Suprapubic skin (tissue), 4 donors: Measurements from ENCODE around the gene TMEM248. TPM values are rescaled to one million over a fixed set of nuclear protein-coding genes. Genes with fewer than 3 reads are reported as not detected.
"Not testable (repeated sequence)": the region's sequence is repeated elsewhere in the genome, so short reads cannot be mapped to it uniquely, and the experiment has no call there.

Experiments
- DNase-seq, 2 donors: peaks; one replicate each; pipeline ENCODE4 v3.0.0-alpha.2; 2019; ENCODE audit warnings: low spot score in 2 of 2
- H3K27ac ChIP-seq: fragments of 200-600 bp; sonication (generic); one replicate; pipeline ENCODE4 v1.5.1; 2019
- H3K27me3 ChIP-seq: fragments of 200-600 bp; sonication (generic); one replicate; pipeline ENCODE4 v1.5.1; 2019
- H3K36me3 ChIP-seq: fragments of 200-600 bp; sonication (generic); one replicate; pipeline ENCODE4 v1.5.1; 2019
- H3K4me1 ChIP-seq: fragments of 200-600 bp; sonication (generic); one replicate; pipeline ENCODE4 v1.5.1; 2019
- H3K4me3 ChIP-seq: fragments of 200-600 bp; sonication (generic); one replicate; pipeline ENCODE4 v1.5.1; 2019; ENCODE audit warnings: mild to moderate bottlenecking
- H3K9me3 ChIP-seq: fragments of 200-600 bp; sonication (generic); one replicate; pipeline ENCODE4 v1.5.1; 2019
- CTCF ChIP-seq, 2 donors: fragments of 200-600 bp in 1 of 2; fragments of 450-650 bp in 1 of 2; sonication (generic) in 1 of 2; IDR thresholded peaks; one replicate each; pipeline ENCODE4 v1.5.1; 2016 to 2019; ENCODE audit warnings: antibody characterized with exemption in 2 of 2, mild to moderate bottlenecking in 1 of 2, moderate library complexity in 1 of 2
- EP300 ChIP-seq: sonication (generic); formaldehyde crosslinking; IDR thresholded peaks from one replicate; pipeline ENCODE4 v1.6.1; 2017; ENCODE audit warnings: antibody characterized with exemption
- POLR2A ChIP-seq, 2 donors: fragments of 450-650 bp; IDR thresholded peaks; one replicate each; pipeline ENCODE4 v1.6.1; 2017; ENCODE audit warnings: antibody characterized with exemption in 2 of 2, mild to moderate bottlenecking in 2 of 2, moderate library complexity in 2 of 2
- POLR2AphosphoS5 ChIP-seq, 3 donors: sonication (generic); formaldehyde crosslinking; IDR thresholded peaks; one replicate each; pipeline ENCODE4 v1.6.1; 2017; ENCODE audit warnings: antibody characterized with exemption in 3 of 3
- WGBS: methylation state at CpG from one replicate; pipeline ENCODE4 v1.1.5; 2018; 5-methylcytosine and 5-hydroxymethylcytosine counted together
- total RNA-seq, 4 donors: library from RNA; depleted of rRNA; stranded (reverse); fragments of >200 nt; gene quantifications; one replicate each; pipeline ENCODE4 v1.1.0, GENCODE V29; 2016

Gene TMEM248
- total RNA-seq, 4 donors from 2014 or later = 80.6 to 99.2 (median 91.0) TPM

GRCh38 chr7:66912195-66912594 is 8.8 kb upstream of the TMEM248 start:
- no peaks in the 10 kb centered on the region for H3K27me3 ChIP-seq
- TF ChIP-seq CTCF (IDR thresholded peaks at IDR 0.05) (no peak), POLR2AphosphoS5 (IDR thresholded peaks at IDR 0.05) (no peak), EP300 (no peak), POLR2A (IDR thresholded peaks at IDR 0.05) (no peak)
- H3K4me1 ChIP-seq = no peaks in the 10 kb centered on the region
- H3K27ac ChIP-seq = no peak overlapping the region
- H3K9me3 ChIP-seq = no peaks in the 10 kb centered on the region
- 61% methylated on average over 2 of the region's 2 CpGs for WGBS
- no peaks in the 10 kb centered on the region for H3K36me3 ChIP-seq
- no peak overlapping the region for H3K4me3 ChIP-seq
- no peak for DNase-seq

GRCh38 chr7:66913118-66914037 is 7.6 kb upstream of the TMEM248 start:
- no peak for TF ChIP-seq POLR2AphosphoS5 (IDR thresholded peaks at IDR 0.05)
- H3K4me3 ChIP-seq = no peak overlapping the region
- DNase-seq = no peak
- WGBS = 86% methylated on average over 12 of the region's 12 CpGs
- no peaks in the 10 kb centered on the region for H3K36me3 ChIP-seq
- no peaks in the 10 kb centered on the region for H3K27me3 ChIP-seq
- H3K9me3 ChIP-seq = no peaks in the 10 kb centered on the region
- no peak overlapping the region for H3K27ac ChIP-seq
- no peaks in the 10 kb centered on the region for H3K4me1 ChIP-seq

GRCh38 chr7:66917904-66918303 is 3.1 kb upstream of the TMEM248 start:
- 78% methylated on average over 7 of the region's 7 CpGs for WGBS
- H3K27ac ChIP-seq, DNase-seq, H3K36me3 ChIP-seq, H3K4me3 ChIP-seq, H3K9me3 ChIP-seq, H3K27me3 ChIP-seq: not testable (repeated sequence)
- H3K4me1 ChIP-seq = peaks cover 19% of the 10 kb centered on the region

- no peak for TF ChIP-seq POLR2AphosphoS5 (IDR thresholded peaks at IDR 0.05)
- TF ChIP-seq EP300 = no peak
- no peak for TF ChIP-seq POLR2A (IDR thresholded peaks at IDR 0.05)
- TF ChIP-seq CTCF (IDR thresholded peaks at IDR 0.05) = no peak
- H3K4me3 ChIP-seq = no peak overlapping the region
- H3K36me3 ChIP-seq = no peaks in the 10 kb centered on the region
- WGBS = 100% methylated on average over 1 of the region's 1 CpG
- H3K27ac ChIP-seq = no peak overlapping the region
- peaks cover 31% of the 10 kb centered on the region for H3K4me1 ChIP-seq
- no peaks in the 10 kb centered on the region for H3K27me3 ChIP-seq
- DNase-seq = no peak
- no peaks in the 10 kb centered on the region for H3K9me3 ChIP-seq
Measured at GRCh38 chr7:66919304-66919703, 1.7 kb upstream of the TMEM248 start.

GRCh38 chr7:66919704-66920103 is 1.3 kb upstream of the TMEM248 start:
- no peak for TF ChIP-seq CTCF (IDR thresholded peaks at IDR 0.05)
- TF ChIP-seq EP300 = no peak
- TF ChIP-seq POLR2A (IDR thresholded peaks at IDR 0.05) = no peak
- TF ChIP-seq POLR2AphosphoS5 (IDR thresholded peaks at IDR 0.05) = no peak
- H3K4me3 ChIP-seq = no peak overlapping the region
- H3K4me1 ChIP-seq = peaks cover 31% of the 10 kb centered on the region
- no peak for DNase-seq
- 92% methylated on average over 4 of the region's 4 CpGs for WGBS
- H3K27ac ChIP-seq = no peak overlapping the region
- no peaks in the 10 kb centered on the region for H3K36me3 ChIP-seq
- H3K9me3 ChIP-seq = no peaks in the 10 kb centered on the region
- H3K27me3 ChIP-seq = no peaks in the 10 kb centered on the region

GRCh38 chr7:66920256-66920655 is 769 bp upstream of the TMEM248 start:
- TF ChIP-seq POLR2AphosphoS5 (IDR thresholded peaks at IDR 0.05) (no peak), POLR2A (IDR thresholded peaks at IDR 0.05) (no peak), EP300 (no peak), CTCF (IDR thresholded peaks at IDR 0.05) (no peak)
- H3K4me3 ChIP-seq = peak overlapping the region; percentile 92
- no peaks in the 10 kb centered on the region for H3K27me3 ChIP-seq
- H3K9me3 ChIP-seq = no peaks in the 10 kb centered on the region
- no peak for DNase-seq
- H3K36me3 ChIP-seq = no peaks in the 10 kb centered on the region
- no peak overlapping the region for H3K27ac ChIP-seq
- WGBS = 81% methylated on average over 3 of the region's 3 CpGs
- H3K4me1 ChIP-seq = peaks cover 31% of the 10 kb centered on the region
